Measurements from ENCODE around the gene PLSCR5.

PLSCR5 gene

DNA sequence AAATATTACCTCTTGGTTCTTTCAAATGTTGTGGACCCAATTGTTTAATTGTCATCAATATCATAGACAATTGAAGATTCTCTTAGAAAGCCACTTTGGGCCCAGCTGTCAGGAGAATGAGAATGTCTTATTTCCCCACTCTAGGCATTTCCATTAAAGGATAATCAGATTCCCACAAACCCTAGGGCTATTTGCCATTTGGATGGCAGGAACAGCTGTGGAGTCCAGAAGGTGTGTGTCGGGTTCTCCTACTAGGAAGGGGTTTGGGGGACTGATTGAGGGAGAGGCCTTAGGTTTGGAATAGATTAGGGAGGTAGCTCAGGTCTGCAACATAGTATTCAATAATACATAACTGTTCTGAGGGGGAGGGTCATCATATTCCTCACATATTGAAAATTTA lies 35.2 kb upstream of the PLSCR5 start:
- no peaks in the 10 kb centered on the region for H3K36me3 ChIP-seq
- peak; percentile 44 for DNase-seq
- H3K27ac ChIP-seq, result no peak overlapping the region
- H3K9me3 ChIP-seq (ENCODE audit: severe bottlenecking), result no peaks in the 10 kb centered on the region
- no peak overlapping the region for H3K4me3 ChIP-seq (ENCODE audit: low read depth, low read length)
- TF ChIP-seq, protein P1, sequence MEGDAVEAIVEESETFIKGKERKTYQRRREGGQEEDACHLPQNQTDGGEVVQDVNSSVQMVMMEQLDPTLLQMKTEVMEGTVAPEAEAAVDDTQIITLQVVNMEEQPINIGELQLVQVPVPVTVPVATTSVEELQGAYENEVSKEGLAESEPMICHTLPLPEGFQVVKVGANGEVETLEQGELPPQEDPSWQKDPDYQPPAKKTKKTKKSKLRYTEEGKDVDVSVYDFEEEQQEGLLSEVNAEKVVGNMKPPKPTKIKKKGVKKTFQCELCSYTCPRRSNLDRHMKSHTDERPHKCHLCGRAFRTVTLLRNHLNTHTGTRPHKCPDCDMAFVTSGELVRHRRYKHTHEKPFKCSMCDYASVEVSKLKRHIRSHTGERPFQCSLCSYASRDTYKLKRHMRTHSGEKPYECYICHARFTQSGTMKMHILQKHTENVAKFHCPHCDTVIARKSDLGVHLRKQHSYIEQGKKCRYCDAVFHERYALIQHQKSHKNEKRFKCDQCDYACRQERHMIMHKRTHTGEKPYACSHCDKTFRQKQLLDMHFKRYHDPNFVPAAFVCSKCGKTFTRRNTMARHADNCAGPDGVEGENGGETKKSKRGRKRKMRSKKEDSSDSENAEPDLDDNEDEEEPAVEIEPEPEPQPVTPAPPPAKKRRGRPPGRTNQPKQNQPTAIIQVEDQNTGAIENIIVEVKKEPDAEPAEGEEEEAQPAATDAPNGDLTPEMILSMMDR (IDR thresholded peaks at IDR 0.05; ENCODE audit: low read depth, low read length), result no peak
- H3K27me3 ChIP-seq (ENCODE audit: insufficient read depth, low read depth, severe bottlenecking), result no peaks in the 10 kb centered on the region

DNA sequence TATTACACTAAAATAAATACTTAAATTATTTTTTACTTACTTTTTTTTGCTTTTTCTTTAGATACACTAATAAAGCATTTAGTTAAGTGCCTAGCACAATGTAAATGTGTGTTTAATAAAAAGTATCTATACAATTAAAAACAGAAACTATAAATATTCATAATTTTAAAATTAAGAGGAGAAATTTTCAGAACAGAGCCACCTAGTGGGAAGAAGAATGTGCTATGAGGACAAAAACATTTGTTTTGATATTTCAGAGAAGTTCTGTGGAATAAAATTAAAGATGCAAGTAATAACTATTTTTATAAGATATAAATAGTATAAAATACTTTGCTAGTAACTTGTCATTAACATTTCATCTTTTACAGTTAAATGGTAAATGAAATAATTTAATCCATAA lies 33.6 kb upstream of the PLSCR5 start:
- Histone ChIP-seq H3K36me3 (no peaks in the 10 kb centered on the region), H3K27me3 (ENCODE audit: insufficient read depth, low read depth, severe bottlenecking) (no peaks in the 10 kb centered on the region), H3K27ac (no peak overlapping the region), H3K9me3 (ENCODE audit: severe bottlenecking) (no peaks in the 10 kb centered on the region), H3K4me3 (ENCODE audit: low read depth, low read length) (no peak overlapping the region)
- no peak for DNase-seq
- TF ChIP-seq, protein P1 (IDR thresholded peaks at IDR 0.05; ENCODE audit: low read depth, low read length), result no peak

DNA sequence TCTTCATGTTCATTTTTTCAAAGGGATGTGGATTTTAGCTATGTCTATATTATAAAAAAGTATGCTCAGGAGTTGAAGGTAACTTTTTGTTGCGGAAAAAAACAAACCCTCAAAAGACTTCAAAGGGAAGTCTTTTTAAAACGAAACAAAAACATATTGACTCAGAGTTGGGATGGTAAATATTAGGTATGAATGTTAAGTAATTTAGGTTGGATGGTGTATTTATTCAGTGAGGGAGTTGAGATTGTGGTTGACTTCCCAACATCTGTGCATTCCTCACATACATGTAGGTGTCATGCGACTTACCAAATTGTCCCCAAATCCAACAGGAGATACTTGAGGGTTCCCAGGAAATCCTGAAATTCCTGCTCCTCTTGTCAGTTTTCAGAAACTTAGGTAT lies 32.7 kb upstream of the PLSCR5 start:
- TF ChIP-seq, protein P1 (IDR thresholded peaks at IDR 0.05; ENCODE audit: low read depth, low read length), result no peak
- Histone ChIP-seq H3K27me3 (ENCODE audit: insufficient read depth, low read depth, severe bottlenecking) (no peaks in the 10 kb centered on the region), H3K36me3 (no peaks in the 10 kb centered on the region), H3K27ac (no peak overlapping the region), H3K4me3 (ENCODE audit: low read depth, low read length) (no peak overlapping the region), H3K9me3 (ENCODE audit: severe bottlenecking) (no peaks in the 10 kb centered on the region)
- no peak for DNase-seq

DNA sequence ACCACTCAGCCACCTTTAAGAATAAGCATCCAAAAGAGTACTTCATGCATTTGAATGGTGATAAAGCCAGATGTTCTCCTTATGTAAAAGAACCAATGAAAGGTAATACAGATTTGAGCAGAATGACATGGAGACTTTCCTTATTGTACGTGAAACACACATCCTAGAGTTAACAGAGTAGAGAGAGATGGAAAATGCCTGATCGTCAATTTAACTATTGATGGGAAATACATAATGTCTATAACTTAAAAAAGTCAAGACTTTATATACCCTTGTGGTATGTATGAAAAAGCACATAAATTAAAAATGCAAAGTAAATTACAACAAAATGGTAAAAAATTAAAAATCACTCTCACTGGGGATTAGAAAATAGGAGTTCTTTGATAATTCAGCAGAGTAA lies 31.7 kb upstream of the PLSCR5 start:
- Histone ChIP-seq H3K4me3 (ENCODE audit: low read depth, low read length) (no peak overlapping the region), H3K27me3 (ENCODE audit: insufficient read depth, low read depth, severe bottlenecking) (no peaks in the 10 kb centered on the region), H3K9me3 (ENCODE audit: severe bottlenecking) (no peaks in the 10 kb centered on the region), H3K27ac (no peak overlapping the region), H3K36me3 (no peaks in the 10 kb centered on the region)
- TF ChIP-seq, protein P1 (IDR thresholded peaks at IDR 0.05; ENCODE audit: low read depth, low read length), result no peak
- no peak for DNase-seq

DNA sequence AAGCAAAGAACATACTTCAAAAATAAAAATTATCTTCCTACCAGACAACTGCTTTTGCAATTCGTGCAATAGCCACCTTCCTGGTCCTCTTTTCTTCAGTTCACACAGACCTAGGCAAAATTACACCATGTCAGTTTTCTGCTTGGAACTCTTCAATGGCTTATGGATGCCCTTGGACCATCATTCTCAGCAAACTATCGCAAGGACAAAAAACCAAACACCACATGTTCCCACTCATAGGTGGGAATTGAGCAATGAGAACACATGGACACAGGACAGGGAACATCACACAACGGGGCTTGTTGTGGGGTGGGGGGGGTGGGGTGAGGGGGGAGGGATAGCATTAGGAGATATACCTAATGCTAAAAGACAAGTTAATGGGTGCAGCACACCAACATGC lies 29.2 kb upstream of the PLSCR5 start:
- H3K4me3 ChIP-seq (ENCODE audit: low read depth, low read length), result no peak overlapping the region
- no peak for DNase-seq
- H3K27me3 ChIP-seq (ENCODE audit: insufficient read depth, low read depth, severe bottlenecking), result no peaks in the 10 kb centered on the region
- no peaks in the 10 kb centered on the region for H3K9me3 ChIP-seq (ENCODE audit: severe bottlenecking)
- no peaks in the 10 kb centered on the region for H3K36me3 ChIP-seq
- TF ChIP-seq, protein P1 (IDR thresholded peaks at IDR 0.05; ENCODE audit: low read depth, low read length), result no peak
- H3K27ac ChIP-seq, result no peak overlapping the region

DNA sequence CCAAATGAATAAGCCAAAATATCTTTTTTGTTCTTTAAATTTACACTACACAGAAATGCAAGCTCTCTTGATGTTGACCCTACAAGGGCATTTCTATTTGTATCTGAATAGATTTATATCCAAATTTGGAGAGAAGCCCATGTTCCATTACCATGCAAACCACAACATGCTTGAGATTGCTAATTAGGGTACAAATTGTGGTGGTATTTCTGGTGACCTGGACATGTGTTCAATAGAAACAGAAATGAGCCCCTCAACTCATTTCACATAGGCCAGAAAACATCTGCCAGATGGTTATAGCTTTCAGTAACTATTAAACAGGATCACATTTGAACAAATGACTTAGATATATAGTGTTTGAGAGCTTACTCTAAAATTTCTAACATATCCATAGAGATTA lies 23.5 kb upstream of the PLSCR5 start:
- TF ChIP-seq, protein P1 (IDR thresholded peaks at IDR 0.05; ENCODE audit: low read depth, low read length), result no peak
- Histone ChIP-seq H3K27ac (no peak overlapping the region), H3K4me3 (ENCODE audit: low read depth, low read length) (no peak overlapping the region), H3K36me3 (no peaks in the 10 kb centered on the region), H3K9me3 (ENCODE audit: severe bottlenecking) (no peaks in the 10 kb centered on the region), H3K27me3 (ENCODE audit: insufficient read depth, low read depth, severe bottlenecking) (no peaks in the 10 kb centered on the region)
- no peak for DNase-seq
